Measurements from ENCODE around the gene TRIM54. TPM values are rescaled to one million over a fixed set of nuclear protein-coding genes. Genes with fewer than 3 reads are reported as not detected.

TRIM54 gene
- total RNA-seq, 1 experiment from 2014 or later: 2.0 TPM

- H3K36me3 ChIP-seq (ENCODE audit: control insufficient read depth in 1 of 2, insufficient read depth in 2 of 2, low read length in 2 of 2): peaks cover 36 to 68% of the 10 kb centered on the region in 2 experiments
These were observed 40.2 kb upstream of the TRIM54 start for GRCh38 chr2:27241761-27242613.

More at GRCh38 chr2:27241761-27242613, 40.2 kb upstream of the TRIM54 start:
- RAD21 ChIA-PET (ENCODE audit: low non-redundant PET in 1 of 2, low total read pairs in 2 of 2, uncharacterized antibody in 2 of 2, unreplicated experiment in 2 of 2): no interaction called here
- Histone ChIP-seq H2AFZ (ENCODE audit: low read depth, low read length, poor library complexity, severe bottlenecking) (no peak overlapping the region), H4K20me1 (ENCODE audit: insufficient read depth) (no peaks in the 10 kb centered on the region), H3K27ac (ENCODE audit: low read depth, low read length) (no peak overlapping the region), H3K4me2 (ENCODE audit: low read length) (no peak overlapping the region), H3K9me2 (ENCODE audit: insufficient read depth) (no peaks in the 10 kb centered on the region), H3K9ac (ENCODE audit: low read length) (no peak overlapping the region), H3K79me2 (ENCODE audit: insufficient read depth, low read length) (no peaks in the 10 kb centered on the region), H3K9me3 (ENCODE audit: control insufficient read depth in 1 of 2, insufficient read depth in 1 of 2, low read depth in 1 of 2, low read length in 2 of 2) (no peaks in the 10 kb centered on the region), H3K27me3 (ENCODE audit: insufficient read depth, low read length) (no peaks in the 10 kb centered on the region), H3K4me3 (replicated peaks in 1 of 2; ENCODE audit: low read depth in 1 of 2, low read length in 2 of 2) (no peak overlapping the region), H3K4me1 (ENCODE audit: control insufficient read depth in 1 of 2, insufficient read depth in 2 of 2, low read length in 2 of 2) (no peaks in the 10 kb centered on the region)
- POLR2A ChIA-PET: no interaction called here
- DNase-seq (ENCODE audit: low read depth, low spot score) (no peak), ATAC-seq (no peak)
- TF ChIP-seq ZNF274 (IDR thresholded peaks at IDR 0.05; ENCODE audit: low read depth, low read length) (no peak), FOSL1 (IDR thresholded peaks at IDR 0.05; ENCODE audit: low read depth) (no peak), ZBTB33 (IDR thresholded peaks at IDR 0.05; ENCODE audit: extremely low read depth, insufficient replicate concordance, low read length) (no peak), ELF1 (IDR thresholded peaks at IDR 0.05; ENCODE audit: borderline replicate concordance, low read depth) (no peak), CBX3 (IDR thresholded peaks at IDR 0.05; ENCODE audit: low read depth) (no peak), SIN3A (IDR thresholded peaks at IDR 0.05; ENCODE audit: low read depth) (no peak), JUND (IDR thresholded peaks at IDR 0.05) (no peak), POLR2AphosphoS5 (IDR thresholded peaks at IDR 0.05; ENCODE audit: low read depth, low read length) (no peak), SP1 (IDR thresholded peaks at IDR 0.05; ENCODE audit: low read depth) (no peak), EGR1 (IDR thresholded peaks at IDR 0.05; ENCODE audit: low read depth) (no peak)
- TF ChIP-seq, protein P1, sequence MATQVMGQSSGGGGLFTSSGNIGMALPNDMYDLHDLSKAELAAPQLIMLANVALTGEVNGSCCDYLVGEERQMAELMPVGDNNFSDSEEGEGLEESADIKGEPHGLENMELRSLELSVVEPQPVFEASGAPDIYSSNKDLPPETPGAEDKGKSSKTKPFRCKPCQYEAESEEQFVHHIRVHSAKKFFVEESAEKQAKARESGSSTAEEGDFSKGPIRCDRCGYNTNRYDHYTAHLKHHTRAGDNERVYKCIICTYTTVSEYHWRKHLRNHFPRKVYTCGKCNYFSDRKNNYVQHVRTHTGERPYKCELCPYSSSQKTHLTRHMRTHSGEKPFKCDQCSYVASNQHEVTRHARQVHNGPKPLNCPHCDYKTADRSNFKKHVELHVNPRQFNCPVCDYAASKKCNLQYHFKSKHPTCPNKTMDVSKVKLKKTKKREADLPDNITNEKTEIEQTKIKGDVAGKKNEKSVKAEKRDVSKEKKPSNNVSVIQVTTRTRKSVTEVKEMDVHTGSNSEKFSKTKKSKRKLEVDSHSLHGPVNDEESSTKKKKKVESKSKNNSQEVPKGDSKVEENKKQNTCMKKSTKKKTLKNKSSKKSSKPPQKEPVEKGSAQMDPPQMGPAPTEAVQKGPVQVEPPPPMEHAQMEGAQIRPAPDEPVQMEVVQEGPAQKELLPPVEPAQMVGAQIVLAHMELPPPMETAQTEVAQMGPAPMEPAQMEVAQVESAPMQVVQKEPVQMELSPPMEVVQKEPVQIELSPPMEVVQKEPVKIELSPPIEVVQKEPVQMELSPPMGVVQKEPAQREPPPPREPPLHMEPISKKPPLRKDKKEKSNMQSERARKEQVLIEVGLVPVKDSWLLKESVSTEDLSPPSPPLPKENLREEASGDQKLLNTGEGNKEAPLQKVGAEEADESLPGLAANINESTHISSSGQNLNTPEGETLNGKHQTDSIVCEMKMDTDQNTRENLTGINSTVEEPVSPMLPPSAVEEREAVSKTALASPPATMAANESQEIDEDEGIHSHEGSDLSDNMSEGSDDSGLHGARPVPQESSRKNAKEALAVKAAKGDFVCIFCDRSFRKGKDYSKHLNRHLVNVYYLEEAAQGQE (IDR thresholded peaks at IDR 0.05; ENCODE audit: low read depth): no peak
- TF ChIP-seq, protein P2, sequence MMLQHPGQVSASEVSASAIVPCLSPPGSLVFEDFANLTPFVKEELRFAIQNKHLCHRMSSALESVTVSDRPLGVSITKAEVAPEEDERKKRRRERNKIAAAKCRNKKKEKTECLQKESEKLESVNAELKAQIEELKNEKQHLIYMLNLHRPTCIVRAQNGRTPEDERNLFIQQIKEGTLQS (IDR thresholded peaks at IDR 0.05): no peak
- CTCF ChIA-PET: no interaction called here
- intact Hi-C loops (cut with micrococcal nuclease): no loop called here
- no TSS peak for BruUV-seq (replicated peaks)

Data from HCT116 (cell line).